ENCODE results near the gene APOO.

The APOO gene

GRCh38 chrX:23783589-23784469 lies 123.9 kb downstream of the APOO start:
- DNase-seq = no peak

All from SW 1271 (cell line).